Measurements from ENCODE around the gene DNPH1. TPM values are rescaled to one million over a fixed set of nuclear protein-coding genes. Genes with fewer than 3 reads are reported as not detected.

The DNPH1 gene
- total RNA-seq, 1 experiment from 2014 or later, result 59.0 TPM

- H4K20me1 ChIP-seq (ENCODE audit: insufficient read depth, low read depth, low read length), result no peaks in the 10 kb centered on the region
- H2AFZ ChIP-seq (ENCODE audit: low read length), result no peak overlapping the region
- H3K4me3 ChIP-seq (ENCODE audit: low read length), result no peak overlapping the region
- H3K4me2 ChIP-seq (ENCODE audit: low read depth, low read length, poor library complexity, severe bottlenecking), result no peak overlapping the region
- no peak overlapping the region for H3K27ac ChIP-seq (ENCODE audit: low read length)
- no peak for DNase-seq
- no peaks in the 10 kb centered on the region for H3K27me3 ChIP-seq (ENCODE audit: low read length)
- H3K9me2 ChIP-seq (replicated peaks; ENCODE audit: insufficient read depth, low read length), result no peaks in the 10 kb centered on the region
- H3K4me1 ChIP-seq (ENCODE audit: low read length), result no peaks in the 10 kb centered on the region
- no peak overlapping the region for H3K9ac ChIP-seq (ENCODE audit: low read length)
- 0 out of 2 replicates have a peak, but pooled peaks cover 2% of the 10 kb centered on the region for H3K36me3 ChIP-seq (ENCODE audit: insufficient read depth, low read length)
- no peaks in the 10 kb centered on the region for H3K9me3 ChIP-seq (ENCODE audit: low read length)
- no peaks in the 10 kb centered on the region for H3K79me2 ChIP-seq (ENCODE audit: low read length)
Observed at GRCh38 chr6:43204271-43205105, 24.8 kb downstream of the DNPH1 start.

GRCh38 chr6:43203718-43204095, 25.6 kb downstream of the DNPH1 start:
- Histone ChIP-seq H2AFZ (ENCODE audit: low read length) (no peak overlapping the region), H3K36me3 (ENCODE audit: insufficient read depth, low read length) (0 out of 2 replicates have a peak, but pooled peaks cover 2% of the 10 kb centered on the region), H3K4me3 (ENCODE audit: low read length) (no peak overlapping the region), H3K4me1 (ENCODE audit: low read length) (no peaks in the 10 kb centered on the region), H3K9me3 (ENCODE audit: low read length) (no peaks in the 10 kb centered on the region), H3K79me2 (ENCODE audit: low read length) (no peaks in the 10 kb centered on the region), H3K9ac (ENCODE audit: low read length) (no peak overlapping the region), H3K27me3 (ENCODE audit: low read length) (no peaks in the 10 kb centered on the region), H3K27ac (ENCODE audit: low read length) (no peak overlapping the region), H3K9me2 (replicated peaks; ENCODE audit: insufficient read depth, low read length) (no peaks in the 10 kb centered on the region), H3K4me2 (ENCODE audit: low read depth, low read length, poor library complexity, severe bottlenecking) (no peak overlapping the region), H4K20me1 (ENCODE audit: insufficient read depth, low read depth, low read length) (no peaks in the 10 kb centered on the region)
- no peak for DNase-seq

DNA sequence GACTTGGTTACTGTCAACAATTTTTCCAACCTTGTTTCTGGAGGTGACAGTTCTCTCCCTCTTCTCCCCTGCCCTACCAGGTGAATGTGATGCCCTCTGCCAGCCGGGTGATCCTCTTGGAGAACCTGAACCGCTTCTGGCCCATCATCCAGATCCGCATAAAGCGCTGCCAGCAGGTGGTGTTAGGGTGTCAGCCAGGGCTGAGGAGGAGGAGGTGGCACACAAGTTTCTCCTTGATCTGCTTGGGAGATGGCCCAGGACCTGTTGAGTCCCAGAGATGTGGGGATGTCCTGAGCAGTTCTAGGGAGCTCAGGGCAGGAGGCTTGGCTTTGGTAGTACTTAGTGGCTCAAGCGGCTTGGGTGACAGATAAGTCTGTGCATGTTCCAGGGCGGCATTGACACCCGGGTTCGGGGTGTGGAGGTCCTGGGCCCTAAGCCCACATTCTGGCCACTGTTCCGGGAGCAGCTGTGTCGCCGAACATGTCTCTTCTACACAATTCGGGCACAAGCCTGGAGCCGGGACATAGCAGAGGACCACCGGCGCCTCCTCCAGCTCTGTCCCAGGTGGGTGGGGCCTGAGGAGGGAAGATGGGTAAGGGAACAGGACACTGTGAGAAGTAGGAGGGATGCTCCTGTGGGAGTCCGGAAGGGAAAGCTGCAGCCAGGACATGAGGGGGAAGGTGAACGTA, 26.1 kb downstream of the DNPH1 start:
- H3K36me3 ChIP-seq (ENCODE audit: insufficient read depth, low read length), result 0 out of 2 replicates have a peak, but pooled peaks cover 6% of the 10 kb centered on the region

GRCh38 chr6:43202451-43202850, 26.8 kb downstream of the DNPH1 start:
- no peaks in the 10 kb centered on the region for H4K20me1 ChIP-seq (ENCODE audit: insufficient read depth, low read depth, low read length)
- H3K79me2 ChIP-seq (ENCODE audit: low read length), result no peaks in the 10 kb centered on the region
- no peaks in the 10 kb centered on the region for H3K9me3 ChIP-seq (ENCODE audit: low read length)
- H3K27ac ChIP-seq (ENCODE audit: low read length), result no peak overlapping the region
- H3K4me3 ChIP-seq (ENCODE audit: low read length), result no peak overlapping the region
- no peaks in the 10 kb centered on the region for H3K27me3 ChIP-seq (ENCODE audit: low read length)
- DNase-seq, result no peak
- 0 out of 2 replicates have a peak, but pooled peaks cover 6% of the 10 kb centered on the region for H3K36me3 ChIP-seq (ENCODE audit: insufficient read depth, low read length)
- no peak overlapping the region for H3K9ac ChIP-seq (ENCODE audit: low read length)
- no peaks in the 10 kb centered on the region for H3K9me2 ChIP-seq (replicated peaks; ENCODE audit: insufficient read depth, low read length)
- H3K4me1 ChIP-seq (ENCODE audit: low read length), result no peaks in the 10 kb centered on the region
- no peak overlapping the region for H2AFZ ChIP-seq (ENCODE audit: low read length)
- H3K4me2 ChIP-seq (ENCODE audit: low read depth, low read length, poor library complexity, severe bottlenecking), result no peak overlapping the region

More for the DNA sequence above, 26.1 kb downstream of the DNPH1 start:
- no peaks in the 10 kb centered on the region for H3K9me2 ChIP-seq (replicated peaks; ENCODE audit: insufficient read depth, low read length)
- no peaks in the 10 kb centered on the region for H3K9me3 ChIP-seq (ENCODE audit: low read length)
- no peaks in the 10 kb centered on the region for H3K4me1 ChIP-seq (ENCODE audit: low read length)
- no peaks in the 10 kb centered on the region for H3K79me2 ChIP-seq (ENCODE audit: low read length)
- H3K27me3 ChIP-seq (ENCODE audit: low read length), result no peaks in the 10 kb centered on the region
- H2AFZ ChIP-seq (ENCODE audit: low read length), result no peak overlapping the region
- H4K20me1 ChIP-seq (ENCODE audit: insufficient read depth, low read depth, low read length), result no peaks in the 10 kb centered on the region
- no peak overlapping the region for H3K4me3 ChIP-seq (ENCODE audit: low read length)
- no peak overlapping the region for H3K9ac ChIP-seq (ENCODE audit: low read length)
- DNase-seq, result no peak
- H3K4me2 ChIP-seq (ENCODE audit: low read depth, low read length, poor library complexity, severe bottlenecking), result no peak overlapping the region
- H3K27ac ChIP-seq (ENCODE audit: low read length), result no peak overlapping the region

- no peak for DNase-seq
- H2AFZ ChIP-seq (ENCODE audit: low read length), result no peak overlapping the region
- peaks cover 12% of the 10 kb centered on the region; the same call in 1 of the 2 replicates for H3K36me3 ChIP-seq (ENCODE audit: insufficient read depth, low read length)
- no peak overlapping the region for H3K4me2 ChIP-seq (ENCODE audit: low read depth, low read length, poor library complexity, severe bottlenecking)
- no peaks in the 10 kb centered on the region for H3K79me2 ChIP-seq (ENCODE audit: low read length)
- H3K4me1 ChIP-seq (ENCODE audit: low read length), result no peaks in the 10 kb centered on the region
- H3K27ac ChIP-seq (ENCODE audit: low read length), result no peak overlapping the region
- H4K20me1 ChIP-seq (ENCODE audit: insufficient read depth, low read depth, low read length), result no peaks in the 10 kb centered on the region
- H3K9ac ChIP-seq (ENCODE audit: low read length), result no peak overlapping the region
- no peaks in the 10 kb centered on the region for H3K9me3 ChIP-seq (ENCODE audit: low read length)
- no peak overlapping the region for H3K4me3 ChIP-seq (ENCODE audit: low read length)
- H3K27me3 ChIP-seq (ENCODE audit: low read length), result no peaks in the 10 kb centered on the region
- H3K9me2 ChIP-seq (replicated peaks; ENCODE audit: insufficient read depth, low read length), result no peaks in the 10 kb centered on the region
Observed at GRCh38 chr6:43200541-43200940, 28.7 kb downstream of the DNPH1 start.

- no peak overlapping the region for H3K4me2 ChIP-seq (ENCODE audit: low read depth, low read length, poor library complexity, severe bottlenecking)
- H3K9me2 ChIP-seq (replicated peaks; ENCODE audit: insufficient read depth, low read length), result no peaks in the 10 kb centered on the region
- H3K27me3 ChIP-seq (ENCODE audit: low read length), result no peaks in the 10 kb centered on the region
- no peaks in the 10 kb centered on the region for H4K20me1 ChIP-seq (ENCODE audit: insufficient read depth, low read depth, low read length)
- H2AFZ ChIP-seq (ENCODE audit: low read length), result no peak overlapping the region
- no peaks in the 10 kb centered on the region for H3K4me1 ChIP-seq (ENCODE audit: low read length)
- H3K27ac ChIP-seq (ENCODE audit: low read length), result no peak overlapping the region
- no peaks in the 10 kb centered on the region for H3K79me2 ChIP-seq (ENCODE audit: low read length)
- no peak for DNase-seq
- no peaks in the 10 kb centered on the region for H3K9me3 ChIP-seq (ENCODE audit: low read length)
- peaks cover 16% of the 10 kb centered on the region; the same call in 1 of the 2 replicates for H3K36me3 ChIP-seq (ENCODE audit: insufficient read depth, low read length)
- H3K4me3 ChIP-seq (ENCODE audit: low read length), result no peak overlapping the region
- no peak overlapping the region for H3K9ac ChIP-seq (ENCODE audit: low read length)
Observed at GRCh38 chr6:43199912-43200311, 29.4 kb downstream of the DNPH1 start.

DNA sequence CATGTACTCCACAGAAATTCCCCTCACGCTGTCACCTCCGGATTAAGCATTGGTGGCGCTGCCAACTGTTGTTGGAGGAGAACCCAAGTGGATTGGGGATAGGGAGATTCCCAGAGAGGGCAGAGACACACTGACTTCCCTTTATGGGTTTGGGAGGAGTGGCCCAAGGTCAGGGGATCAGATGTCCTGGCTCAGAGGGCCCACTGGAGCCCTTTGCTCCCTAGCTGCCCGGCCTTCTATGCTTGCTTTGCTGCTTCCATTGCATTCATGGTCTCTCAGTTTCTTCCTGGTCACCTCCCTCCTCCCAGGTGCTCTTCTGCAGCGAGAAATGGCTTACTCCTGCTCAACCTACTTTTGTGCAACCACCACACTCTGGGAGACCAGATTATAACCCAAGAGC, 32.9 kb downstream of the DNPH1 start:
- Histone ChIP-seq H3K9ac (ENCODE audit: low read length) (no peak overlapping the region), H3K4me1 (ENCODE audit: low read length) (no peaks in the 10 kb centered on the region), H3K4me3 (ENCODE audit: low read length) (no peak overlapping the region), H3K79me2 (ENCODE audit: low read length) (no peaks in the 10 kb centered on the region), H3K27me3 (ENCODE audit: low read length) (no peaks in the 10 kb centered on the region), H4K20me1 (ENCODE audit: insufficient read depth, low read depth, low read length) (no peaks in the 10 kb centered on the region), H3K9me3 (ENCODE audit: low read length) (no peaks in the 10 kb centered on the region), H3K27ac (ENCODE audit: low read length) (no peak overlapping the region), H2AFZ (ENCODE audit: low read length) (no peak overlapping the region), H3K36me3 (ENCODE audit: insufficient read depth, low read length) (peaks cover 17% of the 10 kb centered on the region; the same call in 1 of the 2 replicates), H3K9me2 (replicated peaks; ENCODE audit: insufficient read depth, low read length) (no peaks in the 10 kb centered on the region), H3K4me2 (ENCODE audit: low read depth, low read length, poor library complexity, severe bottlenecking) (no peak overlapping the region)
- no peak for DNase-seq

DNA sequence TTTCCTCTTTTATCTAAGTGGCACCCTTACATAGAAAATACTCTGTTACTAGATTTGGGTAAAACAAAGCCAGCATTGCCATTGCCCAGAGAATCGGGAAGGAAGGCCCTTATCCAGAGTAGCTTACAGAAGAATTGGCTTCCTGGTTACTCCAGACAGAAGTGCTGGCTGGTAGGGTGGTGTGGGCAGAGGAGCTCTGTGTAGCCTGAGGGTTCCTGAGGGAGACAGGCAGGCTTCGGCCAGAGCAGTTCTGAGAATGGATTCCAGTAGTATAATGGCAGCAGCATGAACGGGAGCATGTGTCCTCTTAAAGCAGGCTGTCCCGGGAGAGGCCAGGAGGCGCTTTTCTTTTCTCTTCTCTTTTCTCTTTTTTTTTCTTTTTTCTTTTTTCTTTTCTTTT, 35.4 kb downstream of the DNPH1 start:
- Histone ChIP-seq H3K4me2 (ENCODE audit: low read depth, low read length, poor library complexity, severe bottlenecking) (no peak overlapping the region), H4K20me1 (ENCODE audit: insufficient read depth, low read depth, low read length) (no peaks in the 10 kb centered on the region), H3K9ac (ENCODE audit: low read length) (no peak overlapping the region), H3K27ac (ENCODE audit: low read length) (no peak overlapping the region), H3K9me3 (ENCODE audit: low read length) (no peaks in the 10 kb centered on the region), H3K27me3 (ENCODE audit: low read length) (no peaks in the 10 kb centered on the region), H3K9me2 (replicated peaks; ENCODE audit: insufficient read depth, low read length) (no peaks in the 10 kb centered on the region), H3K79me2 (ENCODE audit: low read length) (peaks cover 8% of the 10 kb centered on the region; the same call in 1 of the 2 replicates), H2AFZ (ENCODE audit: low read length) (no peak overlapping the region), H3K4me3 (ENCODE audit: low read length) (no peak overlapping the region), H3K4me1 (ENCODE audit: low read length) (no peaks in the 10 kb centered on the region), H3K36me3 (ENCODE audit: insufficient read depth, low read length) (peaks cover 20% of the 10 kb centered on the region)
- DNase-seq, result no peak

Data from Karpas-422 (cell line).